HG03565 (cell line): ENCODE data around the gene RAB3C.

Experiments used
- ATAC-seq: cut with Tn5 transposase; IDR thresholded peaks from one replicate; pipeline ENCODE4 v1.9.1; 2021; ENCODE audit warnings: mild to moderate bottlenecking, moderate library complexity; ENCODE audit not compliant: unreplicated experiment

The RAB3C gene

DNA sequence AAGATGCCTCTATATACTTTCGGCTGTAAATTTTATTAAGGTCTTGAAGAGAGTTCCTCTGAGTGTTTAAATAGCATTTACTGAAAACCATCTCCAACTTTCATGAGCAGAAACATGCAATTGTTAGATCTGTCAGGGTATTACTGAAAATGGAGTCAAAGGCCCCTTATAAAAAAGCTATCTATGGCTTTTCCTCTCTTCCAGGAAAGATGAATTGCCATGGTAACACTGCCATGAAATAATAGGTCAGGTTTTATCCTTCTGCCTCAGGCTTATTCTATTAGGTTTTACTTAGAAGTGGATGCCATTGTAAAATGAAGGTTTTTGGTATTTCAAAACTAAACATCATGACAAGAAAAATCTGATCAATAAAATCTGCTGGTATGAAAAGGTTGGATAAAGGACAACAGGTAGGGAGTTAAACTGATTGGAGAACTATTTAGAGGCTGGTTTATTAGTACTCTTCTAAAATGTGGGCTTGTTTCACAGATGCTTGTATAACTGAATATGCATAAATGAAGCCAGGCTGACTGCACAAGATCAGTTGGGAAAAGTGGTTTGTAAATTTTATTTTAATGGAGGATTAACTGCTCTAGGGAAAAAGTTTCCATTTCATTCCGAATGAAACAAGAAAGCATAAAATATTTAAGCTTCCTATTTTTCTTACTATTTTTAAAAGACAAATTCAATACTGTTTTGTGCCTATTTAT is 135.5 kb downstream of the RAB3C start:
- no peak for ATAC-seq

DNA sequence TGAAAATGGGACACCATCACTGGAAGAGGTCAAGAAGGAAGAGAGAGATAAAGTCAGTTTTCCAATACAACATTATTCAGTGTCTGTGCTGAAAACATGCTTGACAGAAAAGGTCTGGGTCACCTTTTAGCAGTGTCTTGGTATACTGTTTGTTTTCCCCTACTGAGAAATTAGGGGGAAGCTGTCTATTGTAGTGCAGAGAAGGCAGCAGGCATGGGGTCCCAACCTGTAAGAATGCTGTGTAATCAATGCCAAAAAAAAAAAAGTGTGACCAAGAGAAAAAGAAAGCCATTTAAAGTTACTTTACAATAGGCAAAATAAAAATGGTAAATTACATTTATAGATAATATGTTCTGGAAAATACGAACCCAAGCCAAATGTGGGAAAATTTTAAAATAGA is 139.3 kb downstream of the RAB3C start:
- no peak for ATAC-seq

DNA sequence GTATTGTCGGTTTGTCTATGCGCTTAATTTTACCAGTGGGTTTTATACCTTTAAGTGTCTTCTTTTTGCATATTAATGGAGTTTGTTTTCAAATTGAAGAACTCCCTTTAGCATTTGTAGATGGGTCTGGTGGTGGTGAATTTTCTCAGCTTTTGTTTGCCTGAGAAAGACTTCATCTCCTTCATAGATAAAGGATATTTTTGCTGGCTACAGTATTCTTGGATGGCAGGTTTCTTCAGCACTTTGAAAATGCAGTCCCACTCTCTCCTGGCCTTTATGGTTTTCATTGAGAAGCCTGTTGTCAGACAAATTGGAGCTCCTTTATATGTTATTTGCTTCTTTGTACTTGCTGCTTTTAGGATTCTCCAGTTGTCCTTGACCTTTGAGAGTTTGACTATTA is 142.1 kb downstream of the RAB3C start:
- no peak for ATAC-seq

DNA sequence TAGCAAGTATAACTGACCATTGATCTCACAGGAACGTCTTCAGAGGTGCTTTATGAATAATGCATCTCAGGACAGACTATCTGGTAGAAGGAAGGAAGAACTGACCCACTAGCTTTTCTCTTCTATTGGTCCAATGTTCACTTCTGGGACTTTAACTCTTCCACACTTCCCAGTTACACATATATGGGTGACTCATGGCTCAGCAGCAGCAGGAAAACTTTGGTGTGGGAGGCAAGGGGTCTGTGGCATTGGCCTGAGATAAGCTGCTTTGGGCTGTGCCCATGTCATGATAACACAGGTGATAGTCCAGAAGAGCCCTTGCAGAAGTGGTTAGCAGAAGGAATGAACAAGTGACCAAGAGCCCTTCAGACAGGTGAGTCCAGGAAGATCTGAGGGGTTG is 148.8 kb downstream of the RAB3C start:
- ATAC-seq, result no peak

DNA sequence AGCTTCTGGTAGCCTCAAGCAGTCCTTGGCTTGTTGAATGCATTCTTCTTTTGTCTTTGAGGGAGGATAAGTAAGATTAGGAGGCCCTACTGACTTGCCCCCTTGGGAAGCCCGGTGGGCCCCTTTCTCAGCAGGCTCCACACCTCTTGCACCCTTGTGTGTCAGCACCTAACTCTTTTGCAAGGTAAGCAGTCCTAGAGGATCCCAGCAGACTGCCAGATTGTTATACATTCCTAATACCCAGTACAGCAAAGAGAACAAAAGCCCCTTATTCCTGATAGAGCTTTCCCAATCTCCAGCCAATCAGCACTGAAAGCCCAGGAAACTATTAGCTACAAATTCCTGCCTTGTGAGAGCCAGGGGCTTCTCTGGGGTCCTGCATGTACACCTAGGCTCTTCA is 152.8 kb downstream of the RAB3C start:
- ATAC-seq, result no peak

DNA sequence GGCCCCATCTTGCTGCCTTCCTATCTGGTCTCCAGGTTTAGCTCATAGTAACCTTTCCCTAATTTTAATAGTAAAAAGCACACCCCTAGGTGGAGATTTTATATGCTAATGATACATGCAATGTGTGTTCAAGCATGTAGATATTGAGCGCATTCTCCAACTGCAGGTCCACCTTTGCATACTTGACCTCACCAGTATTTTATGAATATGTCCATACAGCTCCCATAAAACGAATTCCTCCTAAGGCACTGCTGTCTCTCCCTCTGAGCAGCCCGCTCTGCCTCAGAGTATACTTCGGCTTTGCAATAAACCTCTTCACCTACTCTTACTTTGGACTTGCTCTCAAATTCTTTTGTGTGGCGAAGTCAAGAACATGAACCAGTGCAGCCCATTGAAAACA is 153.3 kb downstream of the RAB3C start:
- ATAC-seq, result no peak

DNA sequence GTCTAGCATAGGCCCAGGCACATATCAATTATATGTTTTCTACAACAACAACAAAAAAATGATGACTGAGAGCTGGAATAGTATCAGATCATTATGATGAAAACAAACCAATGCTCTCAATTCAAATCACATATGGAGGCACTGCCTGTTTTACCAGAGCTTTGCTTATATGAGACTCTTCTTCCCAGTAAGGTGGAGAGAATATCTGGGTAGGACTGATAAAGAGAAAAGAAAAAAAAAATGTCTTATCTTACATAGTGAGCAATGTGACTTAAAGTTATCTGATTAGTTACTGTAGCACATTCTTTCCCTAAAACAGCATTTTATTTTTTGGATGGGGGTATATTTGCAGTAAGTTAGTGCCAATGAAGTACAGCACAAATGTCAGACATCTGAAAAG is 154.8 kb downstream of the RAB3C start:
- no peak for ATAC-seq

DNA sequence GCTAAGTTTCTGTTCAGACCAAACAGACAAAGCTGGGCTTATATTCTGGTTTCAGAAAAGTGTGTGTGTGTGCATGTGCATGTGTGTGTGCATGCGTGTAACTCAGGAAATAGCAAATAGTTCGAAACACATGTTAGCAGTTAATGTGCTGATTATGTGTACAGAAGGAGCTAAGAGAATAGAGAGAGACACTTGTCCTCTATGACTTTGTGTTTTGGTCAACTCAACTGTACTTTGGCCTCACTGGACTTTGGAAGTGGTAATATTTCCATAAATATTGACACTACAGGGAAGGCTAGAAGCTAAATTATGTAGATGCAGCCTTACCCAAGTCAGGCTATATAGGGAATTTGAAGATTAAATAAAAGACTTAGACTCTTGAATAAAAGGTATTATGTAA is 155.5 kb downstream of the RAB3C start:
- ATAC-seq, result no peak

DNA sequence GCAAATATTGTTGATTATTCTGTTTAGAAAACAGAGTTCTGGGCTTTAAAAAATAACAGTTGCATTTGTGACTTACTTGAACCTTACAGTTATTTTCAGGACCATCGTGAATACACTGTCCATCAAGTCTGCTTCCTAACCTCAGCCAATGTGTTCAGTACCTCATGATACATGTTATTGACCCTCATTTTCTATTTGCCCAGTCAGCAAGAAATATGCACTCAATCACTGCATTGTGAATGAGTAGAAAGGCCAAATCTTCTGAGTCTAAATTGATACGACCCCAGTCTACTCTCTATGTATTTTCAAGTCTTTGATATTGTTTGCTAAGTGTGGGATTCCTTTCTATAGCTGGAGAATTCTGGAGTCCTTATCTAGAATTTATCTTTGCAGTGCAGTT is 156.2 kb downstream of the RAB3C start:
- ATAC-seq, result no peak

DNA sequence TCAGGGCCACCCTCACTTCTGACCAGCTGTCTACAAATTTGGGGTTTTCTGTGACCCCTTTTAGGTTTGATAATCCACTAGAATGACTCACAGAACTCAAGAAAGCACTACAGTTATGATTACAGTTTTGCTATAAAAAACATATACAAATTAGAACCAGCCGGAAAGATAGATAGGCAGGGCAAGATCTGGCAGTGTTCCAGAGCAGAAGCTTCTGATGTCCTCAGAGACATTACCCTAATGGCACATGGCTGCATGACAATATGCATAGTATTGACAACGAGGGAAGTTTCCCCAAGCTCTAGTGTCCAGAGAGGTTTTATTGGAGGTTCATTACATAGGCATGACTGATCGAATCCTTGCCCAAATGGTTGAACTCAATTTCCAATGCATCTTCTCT is 158.1 kb downstream of the RAB3C start:
- ATAC-seq, result no peak

DNA sequence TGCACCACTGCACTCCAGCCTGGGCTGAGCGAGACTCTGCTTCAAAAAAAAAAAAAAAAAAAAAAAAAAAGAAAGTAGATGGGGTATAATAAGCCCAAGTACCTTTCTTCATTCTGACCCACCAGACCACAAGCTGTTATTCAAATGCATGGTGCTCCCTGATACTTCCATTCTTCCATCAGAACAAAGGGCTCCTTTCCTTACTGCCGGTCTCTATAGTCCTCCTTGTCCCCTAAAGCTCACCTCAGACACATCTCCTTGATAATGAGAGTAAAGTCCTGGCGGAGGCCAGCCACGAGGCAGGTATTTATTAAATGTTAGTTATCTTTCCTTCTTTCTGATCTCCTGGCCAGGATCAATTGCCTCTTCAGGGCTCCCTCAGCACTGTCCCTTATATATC is 162.5 kb downstream of the RAB3C start:
- no peak for ATAC-seq

DNA sequence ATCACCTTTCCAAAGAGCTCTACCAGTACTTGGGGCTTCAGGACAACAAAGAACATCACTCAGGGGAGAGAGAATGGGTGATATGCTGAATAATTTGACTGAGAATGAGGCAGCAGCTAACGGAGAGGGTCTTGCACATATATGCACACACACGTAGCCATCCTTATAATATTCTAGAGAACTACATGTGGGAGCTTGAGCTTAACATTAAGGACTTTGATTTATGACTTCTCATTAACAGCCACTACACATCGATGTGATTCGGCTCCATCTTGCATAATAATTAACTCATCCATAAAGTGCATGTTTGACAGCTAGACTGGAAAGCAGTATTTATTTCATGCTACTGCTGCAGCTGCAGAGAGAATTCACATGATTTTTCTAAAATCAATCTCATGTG is 163.4 kb downstream of the RAB3C start:
- no peak for ATAC-seq

DNA sequence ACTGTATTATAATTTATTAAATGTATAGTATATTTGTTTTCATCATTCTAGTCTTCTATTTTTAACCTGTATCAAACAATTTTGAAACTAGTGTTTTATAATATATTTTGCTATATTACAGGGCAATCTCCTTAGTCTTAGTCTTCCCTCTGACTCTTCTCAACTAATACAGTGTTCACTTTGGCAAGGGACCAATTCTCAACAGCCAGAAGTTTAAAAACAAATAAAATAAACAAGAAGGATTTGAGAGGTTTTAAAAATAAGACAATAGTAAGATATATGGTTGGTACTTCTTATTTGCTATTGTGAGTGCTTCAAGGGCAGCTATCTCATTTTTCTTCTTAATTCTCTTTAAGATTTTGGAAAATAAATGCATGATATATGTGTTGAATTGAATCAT is 167.2 kb downstream of the RAB3C start:
- no peak for ATAC-seq

DNA sequence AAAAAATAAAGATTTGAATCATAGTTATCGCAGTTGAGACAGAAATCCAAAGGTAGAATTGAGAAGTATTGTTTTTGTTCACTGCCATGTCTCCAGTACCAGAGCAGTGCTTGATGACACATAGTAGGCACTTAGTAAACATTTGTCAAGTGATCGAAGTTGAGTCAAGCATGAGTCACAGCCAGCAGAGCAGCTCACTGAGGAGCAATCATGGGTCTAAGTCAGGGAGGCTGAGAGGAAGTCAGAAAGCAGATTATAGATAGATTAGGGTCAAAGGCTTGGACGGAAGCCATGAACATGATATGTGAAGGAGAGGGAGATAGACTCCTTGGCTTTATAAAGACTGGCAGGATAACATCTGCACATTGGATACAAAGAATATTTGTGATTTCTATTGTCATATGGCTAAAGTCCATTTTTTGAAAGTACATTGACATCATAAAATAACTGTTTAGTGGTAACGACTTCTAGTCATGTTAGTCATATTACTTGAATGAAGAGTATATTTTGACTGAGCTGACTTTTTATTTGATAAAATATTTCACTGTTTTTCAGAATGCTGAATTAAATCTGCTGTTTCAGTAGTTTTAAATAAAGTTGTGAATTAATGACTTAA is 168.5 kb downstream of the RAB3C start:
- no peak for ATAC-seq

DNA sequence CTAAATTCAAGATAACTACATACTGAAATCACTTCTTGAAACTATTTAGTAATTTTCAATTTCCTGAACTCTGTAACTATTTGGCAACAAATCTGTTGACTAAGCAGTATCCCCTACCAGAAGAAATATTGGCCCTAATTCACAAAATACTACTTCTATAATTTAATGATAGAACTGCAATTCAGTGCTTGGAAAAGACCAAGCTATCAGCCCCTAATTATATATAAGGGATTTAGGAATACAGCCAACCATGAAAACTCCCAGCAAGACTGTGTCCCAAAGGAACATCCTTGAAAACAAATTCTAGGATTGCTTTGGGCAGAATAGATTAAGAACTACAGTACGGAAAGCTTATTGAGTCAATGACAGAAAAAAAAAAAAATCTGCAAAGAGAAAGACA is 169.2 kb downstream of the RAB3C start:
- no peak for ATAC-seq

DNA sequence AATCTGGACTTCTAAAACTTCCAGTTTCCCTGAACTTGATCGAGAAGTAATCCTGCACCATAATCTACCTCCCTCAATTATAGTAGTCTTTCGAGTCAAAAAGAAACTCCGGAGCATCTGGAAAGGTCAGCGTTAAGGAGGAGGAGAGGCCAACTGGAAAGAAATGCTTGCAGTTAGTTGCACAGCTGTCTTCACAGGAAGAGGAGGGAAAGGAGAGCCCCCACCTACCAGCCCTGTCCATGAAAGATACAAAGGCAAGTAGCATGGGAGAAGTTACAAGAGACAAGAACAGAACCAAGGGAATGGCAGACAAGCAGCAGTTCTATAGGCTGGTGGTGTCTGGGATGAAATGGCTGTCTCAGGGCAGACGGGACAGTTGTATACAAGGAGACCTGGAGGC is 170.6 kb downstream of the RAB3C start:
- ATAC-seq, result no peak

DNA sequence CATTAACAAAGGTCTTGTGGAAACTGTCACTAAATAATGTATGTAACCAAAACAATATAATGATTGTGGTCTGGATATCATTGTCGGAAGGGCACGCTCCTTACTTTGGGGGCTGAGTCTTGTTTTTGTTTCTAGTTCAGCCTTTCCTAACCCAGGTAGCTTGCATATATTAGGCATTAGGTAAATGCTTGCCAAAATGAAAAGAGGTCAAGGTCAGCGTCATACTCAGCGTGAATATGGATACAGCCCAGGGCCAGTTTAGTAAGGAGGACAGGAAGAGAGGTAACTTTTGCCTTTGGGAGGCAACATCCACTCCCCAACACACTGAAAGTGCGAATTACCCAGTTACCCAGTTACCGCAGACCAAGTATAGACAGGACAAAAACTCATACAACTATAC is 171.4 kb downstream of the RAB3C start:
- no peak for ATAC-seq

DNA sequence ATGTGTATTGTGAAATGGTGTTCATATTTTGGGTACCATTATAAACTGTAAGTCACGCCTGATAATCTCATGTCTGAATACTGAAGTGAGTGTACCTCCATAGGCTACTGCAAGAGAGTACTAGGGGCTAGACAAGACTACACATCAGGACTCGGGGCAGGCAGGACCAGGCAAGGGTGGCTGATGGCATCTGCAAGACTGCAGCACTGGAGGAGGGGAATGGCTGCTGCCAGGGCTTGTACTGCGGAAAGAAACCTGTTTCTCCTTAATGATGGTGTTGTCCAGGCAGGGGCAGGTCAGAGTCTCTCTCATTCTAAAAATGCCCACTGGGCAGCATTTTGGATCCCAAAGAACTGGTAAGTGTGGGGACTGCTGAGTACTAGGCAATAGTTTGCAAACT is 172.5 kb downstream of the RAB3C start:
- no peak for ATAC-seq

DNA sequence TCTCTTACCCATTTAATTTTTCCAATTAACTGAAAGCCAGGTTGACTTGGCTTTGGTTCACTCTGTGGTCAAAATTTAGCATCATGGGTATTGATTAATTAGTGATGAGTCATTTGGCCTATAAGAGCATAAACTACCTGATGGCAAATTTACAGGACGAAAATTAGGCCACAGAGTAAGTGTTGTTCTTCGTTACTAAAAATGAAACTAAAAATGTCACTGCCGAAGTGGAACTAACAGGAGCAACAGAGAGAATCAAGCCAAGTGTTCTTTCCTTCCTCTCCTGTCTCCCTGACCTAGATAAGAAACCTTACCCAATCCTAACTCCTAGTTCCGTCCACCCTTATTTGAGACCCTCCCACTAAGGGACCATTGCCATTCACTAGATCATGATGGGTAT is 176.9 kb downstream of the RAB3C start:
- ATAC-seq, result peak; percentile 90

DNA sequence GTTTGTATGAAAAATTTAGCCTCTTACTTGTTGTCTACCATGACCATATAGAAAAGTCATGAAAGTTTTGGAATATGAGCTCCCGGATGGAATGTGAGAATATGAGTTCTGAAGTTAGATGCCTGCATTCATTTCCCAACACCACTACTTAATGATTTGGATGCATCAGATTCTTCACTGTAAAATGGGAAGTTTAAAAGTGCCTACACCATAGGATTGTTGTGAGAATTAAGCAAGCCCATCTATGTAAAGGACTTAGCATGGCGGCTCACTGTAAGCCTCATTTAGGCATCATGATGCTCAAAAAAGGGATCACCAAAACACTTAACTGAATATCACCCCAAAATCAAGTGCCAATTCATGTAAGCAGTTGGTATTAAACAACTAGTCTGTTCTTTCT is 177.3 kb downstream of the RAB3C start:
- no peak for ATAC-seq

DNA sequence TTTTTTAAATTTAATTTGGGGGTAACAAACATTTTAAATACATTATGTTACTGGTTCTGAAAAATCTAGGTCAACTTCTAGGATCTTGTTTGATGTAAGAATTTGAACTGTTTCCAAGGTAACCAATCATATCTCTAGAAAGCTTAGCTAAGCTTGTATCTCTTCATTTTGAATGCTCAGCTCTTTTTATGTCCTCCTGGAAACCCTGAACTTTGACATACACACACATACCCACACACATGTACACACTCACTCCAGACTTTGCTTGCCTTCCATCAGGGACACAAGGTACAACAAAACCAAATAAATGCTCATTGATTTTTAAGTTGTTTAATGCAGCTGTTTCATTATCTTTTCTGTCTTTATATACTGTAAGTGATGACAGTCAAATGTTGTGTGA is 178.5 kb downstream of the RAB3C start:
- no peak for ATAC-seq

DNA sequence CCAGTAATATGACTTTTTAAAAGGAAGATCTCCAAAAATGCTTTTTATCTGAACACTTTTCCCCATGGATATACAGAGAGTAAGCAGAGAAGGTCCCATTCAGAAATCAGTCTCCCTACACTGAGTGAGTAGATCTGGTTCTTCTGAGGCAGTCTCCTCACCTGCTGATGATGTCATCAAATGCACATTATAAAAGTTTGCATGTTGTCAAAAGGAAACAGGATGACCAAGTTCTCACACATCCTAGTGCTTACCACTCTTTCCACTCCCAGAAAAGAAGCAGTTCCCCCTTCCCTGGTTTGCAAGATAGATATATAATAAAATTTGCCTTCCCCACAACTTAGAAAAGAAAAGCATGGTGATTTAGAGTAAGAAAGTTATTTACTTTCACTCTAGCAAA is 180.5 kb downstream of the RAB3C start:
- no peak for ATAC-seq

DNA sequence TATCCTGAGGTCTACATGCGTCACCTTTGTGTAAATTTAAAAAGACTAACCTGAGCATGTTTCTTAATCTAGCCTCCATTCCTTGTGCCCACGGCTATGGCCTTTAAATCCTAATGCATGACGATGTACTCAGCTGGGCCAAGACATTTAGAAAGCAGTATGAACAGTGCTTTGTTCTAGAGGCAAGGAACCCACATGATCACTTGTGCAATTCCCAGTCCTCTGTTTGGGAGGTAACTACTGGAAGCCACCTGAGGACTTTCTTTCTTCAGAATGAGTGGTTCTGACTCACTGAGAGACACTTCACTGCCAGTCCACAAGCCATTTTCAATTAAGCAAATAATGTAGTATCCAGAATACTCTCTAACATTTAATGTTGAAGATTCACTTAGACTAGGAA is 181.3 kb downstream of the RAB3C start:
- ATAC-seq, result no peak
